Activated CD4-positive, alpha-beta T cell treated with anti-CD3 and anti-CD28 coated beads, Interleukin-2, amount 50 U/mL, for 48 hours (primary cell): ENCODE data around the gene CDK7.
A peak's percentile ranks its signal among the peaks of the same experiment; 100 is the strongest.

Source experiments
- DNase-seq, 2 experiments: peaks; one replicate each; pipeline ENCODE4 v3.0.0-alpha.2; 2020

The CDK7 gene

GRCh38 chr5:69295088-69295754, 60.5 kb downstream of the CDK7 start:
- DNase-seq = no peak

- no peak for DNase-seq
Measured at GRCh38 chr5:69299625-69300024, 64.9 kb downstream of the CDK7 start.

GRCh38 chr5:69300537-69301203, 66.0 kb downstream of the CDK7 start:
- no peak for DNase-seq

- no peak for DNase-seq
Measured at GRCh38 chr5:69305512-69305911, 70.8 kb downstream of the CDK7 start.

- peak; percentile 3 to 9 for DNase-seq
Measured at GRCh38 chr5:69308046-69308553, 73.4 kb downstream of the CDK7 start.

- no peak for DNase-seq
Measured at GRCh38 chr5:69309380-69309779, 74.7 kb downstream of the CDK7 start.

- DNase-seq = no peak
Measured at GRCh38 chr5:69312459-69313160, 77.9 kb downstream of the CDK7 start.

- no peak for DNase-seq
Measured at GRCh38 chr5:69313428-69313827, 78.7 kb downstream of the CDK7 start.

GRCh38 chr5:69315972-69316371, 81.3 kb downstream of the CDK7 start:
- DNase-seq = no peak

- DNase-seq = no peak
Measured at GRCh38 chr5:69317391-69317790, 82.7 kb downstream of the CDK7 start.

- DNase-seq = no peak
Measured at GRCh38 chr5:69326365-69326764, 91.7 kb downstream of the CDK7 start.
